Tongue (tissue), 2 donors: Measurements from ENCODE around the gene SMG7. TPM values are rescaled to one million over a fixed set of nuclear protein-coding genes. Genes with fewer than 3 reads are reported as not detected.

ENCODE experiments used
- DNase-seq: peaks from one replicate; pipeline ENCODE4 v3.0.0-alpha.2; 2015
- total RNA-seq: library from RNA; depleted of rRNA; stranded (reverse); fragments of >200 nt; gene quantifications from one replicate; pipeline ENCODE4 v1.2.3, GENCODE V29; 2014

The SMG7 gene
- total RNA-seq, 1 donor from 2014 or later = 66.7 TPM

GRCh38 chr1:183566026-183566425 lies 93.7 kb downstream of the SMG7 start:
- no peak for DNase-seq

- DNase-seq = peak; percentile 11
These were observed 95.3 kb downstream of the SMG7 start for GRCh38 chr1:183567584-183567983.

DNA sequence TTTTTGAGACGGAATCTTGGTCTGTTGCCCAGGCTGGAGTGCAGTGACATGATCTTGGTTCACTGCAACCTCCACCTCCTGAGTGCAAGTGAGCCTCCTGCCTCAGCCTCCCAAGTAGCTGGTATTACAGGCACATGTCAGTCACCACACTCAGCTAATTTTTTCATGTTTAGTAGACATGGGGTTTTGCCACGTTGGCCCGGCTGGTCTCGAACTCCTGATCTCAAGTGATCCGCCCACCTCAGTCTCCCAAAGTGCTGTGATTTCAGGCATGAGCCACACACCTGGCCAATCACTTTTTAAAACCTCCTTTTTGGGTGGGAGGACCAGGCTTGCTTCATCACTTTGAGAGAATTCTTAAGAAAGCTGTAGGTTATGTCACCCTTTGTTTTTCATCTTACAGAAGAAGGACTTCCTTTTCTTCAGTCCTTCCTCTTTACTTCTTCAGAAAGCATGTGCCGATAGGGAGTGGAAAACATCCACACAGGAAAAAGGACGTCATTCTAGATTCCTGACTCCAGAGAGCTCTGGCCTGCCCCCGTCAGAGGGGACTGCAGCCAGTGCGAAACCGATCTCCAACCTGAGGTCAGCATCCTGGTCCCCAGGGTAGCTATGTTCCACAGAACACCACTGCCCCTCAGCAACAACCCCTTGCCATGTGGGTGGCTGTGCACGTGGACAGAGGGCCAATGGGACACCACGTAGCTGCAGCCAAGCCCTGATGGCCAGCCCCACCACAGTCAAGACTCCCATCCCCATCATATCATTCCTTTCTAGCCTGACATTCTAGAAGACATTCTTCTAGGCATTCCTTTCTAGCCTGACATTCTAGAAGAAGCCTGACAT lies 96.1 kb downstream of the SMG7 start:
- DNase-seq = peak; percentile 16

DNA sequence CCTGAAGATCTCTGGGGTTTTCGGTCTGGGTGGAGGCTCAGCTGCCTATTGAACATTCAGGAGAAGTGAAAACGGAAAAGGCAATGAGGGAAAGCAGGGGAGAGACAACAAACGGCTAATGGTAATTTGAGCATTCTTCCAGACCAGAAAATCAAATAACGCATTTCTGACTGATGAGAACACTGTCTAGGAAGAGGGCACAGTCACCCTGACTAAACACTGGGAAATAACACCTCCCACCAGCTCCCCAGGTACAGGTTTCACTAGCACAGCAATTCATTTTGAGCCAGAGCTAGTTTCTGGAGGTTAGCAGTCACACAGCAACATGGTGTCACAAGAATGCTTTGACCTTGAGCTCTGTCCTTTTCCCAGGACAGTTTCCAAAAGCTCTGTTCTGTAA lies 96.8 kb downstream of the SMG7 start:
- no peak for DNase-seq

DNA sequence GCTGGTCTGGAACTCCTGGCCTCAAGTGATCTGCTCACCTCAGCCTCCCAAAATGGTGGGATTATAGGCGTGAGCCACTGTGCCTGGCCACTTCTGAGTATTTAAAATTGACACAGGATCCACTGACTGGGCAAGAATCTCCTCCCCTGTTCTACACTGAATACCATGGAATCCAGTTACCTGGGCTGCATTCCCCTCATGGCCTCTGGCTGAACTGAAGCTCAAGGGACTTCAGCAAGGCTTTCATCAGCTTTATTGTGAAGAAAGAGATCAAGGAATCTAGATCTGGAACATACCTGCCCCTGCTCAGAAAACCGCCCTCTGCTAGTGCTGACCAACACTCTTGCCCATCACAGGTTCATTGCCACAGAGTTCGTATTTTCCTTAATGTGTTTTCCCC lies 97.5 kb downstream of the SMG7 start:
- DNase-seq = no peak

GRCh38 chr1:183570451-183570850 lies 98.2 kb downstream of the SMG7 start:
- DNase-seq = no peak

DNA sequence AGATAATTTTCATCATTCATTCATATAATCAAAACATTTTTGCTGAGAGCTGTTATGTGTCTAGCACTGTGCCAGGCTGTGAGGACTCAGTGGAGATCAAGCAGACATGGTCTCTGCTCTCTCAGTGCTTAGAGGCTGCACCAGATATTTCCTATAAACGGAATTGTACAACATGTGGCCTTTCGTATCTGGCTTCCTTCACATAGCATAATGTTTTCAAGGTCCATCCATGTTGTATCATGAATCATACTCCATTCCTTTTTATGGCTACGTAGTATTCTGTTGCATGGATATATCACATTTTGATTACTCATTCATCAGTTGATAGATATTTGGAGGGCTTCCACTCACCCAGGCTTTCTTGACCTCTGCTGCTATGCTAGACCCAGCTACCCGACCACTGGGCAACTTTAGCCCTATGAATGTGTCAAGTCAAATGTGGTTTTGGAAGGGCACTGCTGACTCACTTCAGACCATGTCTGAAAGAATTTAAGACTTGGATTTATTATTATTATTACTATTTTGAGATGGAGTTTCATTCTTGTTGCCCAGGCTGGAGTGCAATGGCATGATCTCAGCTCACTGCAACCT lies 99.5 kb downstream of the SMG7 start:
- DNase-seq = no peak

- DNase-seq = no peak
These were observed 100.4 kb downstream of the SMG7 start for GRCh38 chr1:183572721-183573120.

- peak; percentile 42 for DNase-seq
These were observed 103.3 kb downstream of the SMG7 start for GRCh38 chr1:183575606-183576005.

DNA sequence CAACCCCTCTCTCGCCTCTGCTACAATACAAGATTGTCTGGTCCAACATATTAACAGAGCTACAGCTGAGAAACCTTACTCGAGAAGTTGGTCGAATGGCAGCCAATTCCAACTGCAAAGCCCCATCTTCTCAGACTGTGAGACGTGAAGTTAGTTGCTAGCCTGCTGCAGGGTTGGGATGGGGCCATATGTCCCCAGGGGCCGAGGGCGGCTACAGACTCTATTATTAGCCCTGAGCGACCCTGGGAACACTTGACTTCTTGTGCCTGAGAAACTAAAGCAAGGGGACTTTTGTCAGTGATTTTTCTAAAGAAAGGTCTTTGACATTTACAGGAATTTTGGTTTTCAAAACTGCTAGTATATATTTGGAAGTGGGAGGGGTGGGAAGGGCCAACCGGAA lies 104.2 kb downstream of the SMG7 start:
- peak; percentile 24 for DNase-seq

DNA sequence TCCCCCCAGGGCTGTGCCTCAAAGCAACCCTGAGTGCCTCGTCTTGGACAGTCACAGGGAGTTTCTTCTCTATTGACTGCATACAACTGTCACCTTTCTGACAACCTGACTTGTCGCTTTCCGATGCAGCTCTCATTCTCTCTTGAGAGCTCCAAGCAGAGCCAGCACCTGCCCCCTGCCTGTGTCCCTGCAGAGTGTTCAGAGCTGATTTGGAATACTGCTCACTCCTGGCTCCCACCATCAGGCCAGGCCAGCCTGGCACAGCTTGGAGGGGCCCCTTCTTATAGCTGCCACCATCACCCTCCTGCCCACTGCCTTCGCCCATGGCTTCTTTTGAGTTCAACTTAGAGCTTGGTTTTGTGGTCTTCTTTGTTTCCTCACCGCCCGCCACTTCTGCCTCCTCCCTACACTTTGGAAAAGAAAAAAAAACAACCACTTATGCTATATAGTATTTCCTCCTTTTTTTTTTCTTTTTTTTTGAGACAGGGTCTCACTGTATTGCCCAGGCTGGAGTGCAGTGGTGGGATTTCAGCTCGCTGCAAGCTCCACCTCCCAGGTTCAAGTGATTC lies 105.7 kb downstream of the SMG7 start:
- DNase-seq = no peak

GRCh38 chr1:183578856-183579255 lies 106.6 kb downstream of the SMG7 start:
- no peak for DNase-seq

DNA sequence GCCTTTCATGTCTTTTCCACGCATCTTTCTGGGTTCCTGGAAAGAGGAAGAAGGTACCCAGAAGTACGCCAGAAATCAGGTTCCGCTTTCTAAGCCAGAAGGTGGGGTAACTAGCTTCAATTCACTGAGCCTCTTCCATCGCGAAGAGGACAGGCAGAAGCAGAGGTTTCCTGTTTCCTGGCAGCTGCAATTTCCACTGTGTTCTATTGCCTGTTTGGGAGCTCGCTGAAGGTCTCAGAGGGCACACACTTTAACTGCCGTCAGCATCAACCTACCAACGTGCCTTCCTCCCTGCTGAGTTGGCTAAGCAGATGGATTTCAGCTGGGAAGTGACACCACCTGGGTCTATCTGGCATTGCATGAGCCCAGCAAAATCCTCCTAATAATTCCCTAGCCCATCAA lies 108.0 kb downstream of the SMG7 start:
- peak; percentile 47 for DNase-seq

DNA sequence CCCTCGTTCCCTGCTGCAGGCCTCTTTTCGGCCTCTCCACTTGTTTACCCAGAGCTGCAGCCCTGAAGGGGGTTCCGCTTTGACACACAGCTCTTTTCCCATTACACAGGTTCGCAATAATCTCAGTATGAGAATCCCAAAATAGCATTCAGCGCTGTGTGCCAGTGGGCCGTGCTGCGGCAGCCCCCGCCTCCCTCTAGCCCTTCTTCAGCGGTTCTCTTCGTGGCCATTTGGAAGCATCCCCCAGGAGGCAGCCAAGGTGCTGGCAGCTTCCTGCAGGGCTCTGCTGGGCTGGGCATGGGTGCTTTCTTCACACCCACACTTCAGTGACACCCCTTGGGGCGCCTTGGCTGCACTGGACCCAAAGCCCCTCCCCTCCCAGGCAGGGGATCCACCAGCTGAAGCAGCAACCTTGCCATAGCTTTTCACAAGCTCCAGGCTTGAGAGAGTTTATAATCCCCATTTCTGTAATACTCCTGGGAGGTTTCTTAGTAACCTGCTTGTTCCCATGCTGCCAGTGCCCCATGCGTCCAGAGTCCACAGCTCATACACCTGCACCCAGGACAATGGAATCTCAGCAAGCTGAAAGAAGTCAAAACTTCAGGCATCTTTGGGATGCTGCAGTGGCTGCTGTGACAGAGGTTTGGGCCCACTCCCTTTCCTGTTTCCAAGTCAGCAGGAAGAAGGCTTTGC lies 109.9 kb downstream of the SMG7 start:
- DNase-seq = no peak

GRCh38 chr1:183583466-183583865 lies 111.2 kb downstream of the SMG7 start:
- no peak for DNase-seq

GRCh38 chr1:183584147-183584546 lies 111.8 kb downstream of the SMG7 start:
- DNase-seq = no peak

GRCh38 chr1:183585038-183585437 lies 112.7 kb downstream of the SMG7 start:
- DNase-seq = no peak

- no peak for DNase-seq
These were observed 114.2 kb downstream of the SMG7 start for GRCh38 chr1:183586455-183586854.

- no peak for DNase-seq
These were observed 114.6 kb downstream of the SMG7 start for GRCh38 chr1:183586926-183587325.

- DNase-seq = no peak
These were observed 116.5 kb downstream of the SMG7 start for GRCh38 chr1:183588827-183589226.

GRCh38 chr1:183589384-183589783 lies 117.1 kb downstream of the SMG7 start:
- DNase-seq = no peak

DNA sequence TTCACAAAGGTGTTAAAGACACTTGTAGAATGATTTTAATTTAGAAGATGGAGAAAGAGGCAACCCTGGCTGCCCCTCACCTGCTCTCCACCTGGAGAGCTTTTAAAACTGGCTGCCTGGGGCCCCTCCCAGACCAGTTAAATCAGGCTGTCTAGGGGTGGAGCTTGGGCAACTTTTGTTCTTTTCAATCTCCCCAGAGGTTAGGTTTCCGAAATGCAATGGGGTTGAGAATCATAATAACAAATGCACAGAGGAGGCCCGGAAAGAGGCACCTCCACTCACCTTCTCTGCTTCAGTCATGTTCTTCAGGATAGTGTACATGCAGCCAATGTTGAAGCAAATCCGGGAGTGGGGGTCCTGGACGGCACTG lies 117.6 kb downstream of the SMG7 start:
- no peak for DNase-seq
